ENCODE data around the gene PNPT1. TPM values are rescaled to one million over a fixed set of nuclear protein-coding genes. Genes with fewer than 3 reads are reported as not detected.
"Not testable (repeated sequence)": the region's sequence is repeated elsewhere in the genome, so short reads cannot be mapped to it uniquely, and the experiment has no call there.

Gene PNPT1
- total RNA-seq, 1 experiment from 2014 or later: 33.4 TPM

DNA sequence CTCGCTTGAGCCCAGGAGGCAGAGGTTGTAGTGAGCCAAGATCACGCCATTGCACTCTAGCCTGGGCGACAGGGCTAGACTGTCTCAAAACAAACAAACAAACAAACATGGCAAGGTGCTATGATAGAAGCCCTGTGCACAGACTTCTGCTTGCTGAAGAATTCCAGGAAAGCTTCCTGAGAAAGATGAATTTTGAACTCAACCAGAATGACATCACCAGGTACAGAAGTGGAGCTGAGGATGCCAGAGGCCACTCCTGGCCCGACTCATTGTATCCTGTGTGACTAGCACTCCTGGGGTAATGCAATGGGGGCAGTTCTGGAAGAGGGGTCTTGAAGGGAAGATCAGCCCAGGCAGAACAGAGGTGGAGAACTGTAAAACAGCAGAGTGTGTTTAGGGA, 22.0 kb upstream of the PNPT1 start:
- Histone ChIP-seq H3K9ac (ENCODE audit: extremely low read depth, insufficient read length, low read length) (no peak overlapping the region), H4K8ac (replicated peaks; ENCODE audit: insufficient read length, low read depth, low read length) (no peak overlapping the region), H2BK12ac (ENCODE audit: insufficient read length, low read depth, low read length) (no peak overlapping the region), H3K56ac (ENCODE audit: insufficient read length, low read depth, low read length) (no peak overlapping the region), H3K23me2 (ENCODE audit: insufficient read length, low read depth, low read length, poor library complexity, severe bottlenecking) (no peaks in the 10 kb centered on the region), H3K27me3 (ENCODE audit: insufficient read depth, low read length) (no peaks in the 10 kb centered on the region), H3K18ac (ENCODE audit: insufficient read length, low read depth, low read length) (no peak overlapping the region), H3K4ac (ENCODE audit: low read depth, low read length) (no peak overlapping the region), H3K27ac (ENCODE audit: insufficient read length, low read depth, low read length) (no peak overlapping the region), H3K4me1 (ENCODE audit: insufficient read depth, low read length) (no peaks in the 10 kb centered on the region; the same call in 1 of the 2 replicates), H2AFZ (ENCODE audit: low read length) (no peak overlapping the region), H3T11ph (ENCODE audit: low read length) (no peak overlapping the region), H3K14ac (ENCODE audit: insufficient read depth, low read length) (no peak overlapping the region), H3K79me1 (ENCODE audit: insufficient read depth, low read depth, low read length, poor library complexity, severe bottlenecking) (no peaks in the 10 kb centered on the region), H2BK15ac (ENCODE audit: low read depth, low read length) (no peak overlapping the region), H3K79me2 (ENCODE audit: insufficient read depth, low read length) (no peaks in the 10 kb centered on the region), H2BK20ac (ENCODE audit: low read depth, low read length, poor library complexity, severe bottlenecking) (no peak overlapping the region), H3K23ac (ENCODE audit: insufficient read length, low read depth, low read length) (no peak overlapping the region), H3K4me2 (ENCODE audit: insufficient read depth, insufficient read length, low read length) (no peak overlapping the region), H2AK5ac (ENCODE audit: insufficient read length, low read length) (no peak overlapping the region), H4K5ac (ENCODE audit: insufficient read length, low read depth, low read length) (no peak overlapping the region), H4K20me1 (ENCODE audit: control insufficient read depth, insufficient read depth, insufficient read length) (no peaks in the 10 kb centered on the region), H2BK5ac (ENCODE audit: insufficient read length, low read length) (no peak overlapping the region), H3K9me3 (ENCODE audit: control insufficient read depth, low read depth, low read length) (no peaks in the 10 kb centered on the region), H4K91ac (ENCODE audit: insufficient read length, low read depth, low read length) (no peak overlapping the region), H2BK120ac (ENCODE audit: low read depth, low read length, poor library complexity, severe bottlenecking) (no peak overlapping the region)
- WGBS (ENCODE audit: extremely low coverage, insufficient read length, low lambda C conversion rate): no CpG with 5 or more reads among the region's 4 CpGs
- no peak overlapping the region for H3K4me3 Mint-ChIP-seq
- no peak for DNase-seq
- H3K4me1 Mint-ChIP-seq: peaks cover 14 to 21% of the 10 kb centered on the region in 2 experiments
- no peaks in the 10 kb centered on the region for H3K9me3 Mint-ChIP-seq
- no peak overlapping the region; a peak in 1 of 7 replicates for H3K27ac Mint-ChIP-seq
- no peaks in the 10 kb centered on the region for H3K27me3 Mint-ChIP-seq (ENCODE audit: low read depth)
- no peaks in the 10 kb centered on the region for H3K36me3 Mint-ChIP-seq (ENCODE audit: insufficient read depth in 1 of 3, low read depth in 3 of 3)
- TF ChIP-seq, protein P1, sequence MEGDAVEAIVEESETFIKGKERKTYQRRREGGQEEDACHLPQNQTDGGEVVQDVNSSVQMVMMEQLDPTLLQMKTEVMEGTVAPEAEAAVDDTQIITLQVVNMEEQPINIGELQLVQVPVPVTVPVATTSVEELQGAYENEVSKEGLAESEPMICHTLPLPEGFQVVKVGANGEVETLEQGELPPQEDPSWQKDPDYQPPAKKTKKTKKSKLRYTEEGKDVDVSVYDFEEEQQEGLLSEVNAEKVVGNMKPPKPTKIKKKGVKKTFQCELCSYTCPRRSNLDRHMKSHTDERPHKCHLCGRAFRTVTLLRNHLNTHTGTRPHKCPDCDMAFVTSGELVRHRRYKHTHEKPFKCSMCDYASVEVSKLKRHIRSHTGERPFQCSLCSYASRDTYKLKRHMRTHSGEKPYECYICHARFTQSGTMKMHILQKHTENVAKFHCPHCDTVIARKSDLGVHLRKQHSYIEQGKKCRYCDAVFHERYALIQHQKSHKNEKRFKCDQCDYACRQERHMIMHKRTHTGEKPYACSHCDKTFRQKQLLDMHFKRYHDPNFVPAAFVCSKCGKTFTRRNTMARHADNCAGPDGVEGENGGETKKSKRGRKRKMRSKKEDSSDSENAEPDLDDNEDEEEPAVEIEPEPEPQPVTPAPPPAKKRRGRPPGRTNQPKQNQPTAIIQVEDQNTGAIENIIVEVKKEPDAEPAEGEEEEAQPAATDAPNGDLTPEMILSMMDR (conservative IDR thresholded peaks at IDR 0.05): no peak

DNA sequence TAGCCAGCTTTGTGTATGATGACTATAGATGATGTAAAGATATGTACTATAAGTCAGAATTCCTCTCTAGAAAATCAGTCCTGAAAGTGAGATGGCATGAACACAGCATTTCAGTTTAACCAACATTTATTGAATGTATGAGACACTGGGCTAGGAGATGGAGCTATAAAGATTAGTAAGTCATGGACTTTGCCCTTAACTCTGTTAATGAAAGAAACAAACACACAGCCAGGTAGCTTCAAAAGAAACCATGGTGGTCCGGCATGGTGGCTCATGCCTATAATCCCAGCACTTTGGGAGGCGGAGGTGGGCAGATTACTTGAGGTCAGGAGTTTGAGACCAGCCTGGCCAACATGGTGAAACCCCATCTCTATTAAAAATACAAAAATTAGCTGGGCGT, 21.5 kb upstream of the PNPT1 start:
- not testable (repeated sequence) for H3K23ac ChIP-seq (ENCODE audit: insufficient read length, low read depth, low read length); H2BK15ac ChIP-seq (ENCODE audit: low read depth, low read length); H3K27ac Mint-ChIP-seq; H3K79me1 ChIP-seq (ENCODE audit: insufficient read depth, low read depth, low read length, poor library complexity, severe bottlenecking); H3K4me1 ChIP-seq (ENCODE audit: insufficient read depth, low read length); H3K4me3 Mint-ChIP-seq; H3K4ac ChIP-seq (ENCODE audit: low read depth, low read length); H3T11ph ChIP-seq (ENCODE audit: low read length); H3K27me3 Mint-ChIP-seq (ENCODE audit: low read depth); H4K5ac ChIP-seq (ENCODE audit: insufficient read length, low read depth, low read length); H3K79me2 ChIP-seq (ENCODE audit: insufficient read depth, low read length); H2AFZ ChIP-seq (ENCODE audit: low read length); DNase-seq; H3K14ac ChIP-seq (ENCODE audit: insufficient read depth, low read length); H4K8ac ChIP-seq (replicated peaks; ENCODE audit: insufficient read length, low read depth, low read length); H3K18ac ChIP-seq (ENCODE audit: insufficient read length, low read depth, low read length); H4K91ac ChIP-seq (ENCODE audit: insufficient read length, low read depth, low read length); H3K56ac ChIP-seq (ENCODE audit: insufficient read length, low read depth, low read length); H3K23me2 ChIP-seq (ENCODE audit: insufficient read length, low read depth, low read length, poor library complexity, severe bottlenecking); H3K9me3 ChIP-seq (ENCODE audit: control insufficient read depth, low read depth, low read length); H3K27ac ChIP-seq (ENCODE audit: insufficient read length, low read depth, low read length); H3K4me2 ChIP-seq (ENCODE audit: insufficient read depth, insufficient read length, low read length); H2AK5ac ChIP-seq (ENCODE audit: insufficient read length, low read length); H2BK5ac ChIP-seq (ENCODE audit: insufficient read length, low read length); H3K27me3 ChIP-seq (ENCODE audit: insufficient read depth, low read length); H3K36me3 Mint-ChIP-seq (ENCODE audit: insufficient read depth in 1 of 3, low read depth in 3 of 3); H3K9ac ChIP-seq (ENCODE audit: extremely low read depth, insufficient read length, low read length); H3K9me3 Mint-ChIP-seq; H2BK120ac ChIP-seq (ENCODE audit: low read depth, low read length, poor library complexity, severe bottlenecking); H2BK20ac ChIP-seq (ENCODE audit: low read depth, low read length, poor library complexity, severe bottlenecking); H4K20me1 ChIP-seq (ENCODE audit: control insufficient read depth, insufficient read depth, insufficient read length); H2BK12ac ChIP-seq (ENCODE audit: insufficient read length, low read depth, low read length)
- no CpG with 5 or more reads among the region's 3 CpGs for whole genome bisulfite sequencing (ENCODE audit: extremely low coverage, insufficient read length, low lambda C conversion rate)
- H3K4me1 Mint-ChIP-seq: peaks cover 14 to 18% of the 10 kb centered on the region in 2 experiments

Measured in H9 (cell line).